OCI-LY1 (cell line): ENCODE results near the gene PSMA8.
A peak's percentile ranks its signal among the peaks of the same experiment; 100 is the strongest.
"Not testable (repeated sequence)": the region's sequence is repeated elsewhere in the genome, so short reads cannot be mapped to it uniquely, and the experiment has no call there.

Source experiments
- H2AFZ ChIP-seq: fragments of 200-600 bp; sonication (generic), shearing (Covaris generic); 2 replicates; pipeline ENCODE4 v1.6.0; 2014; ENCODE audit warnings: antibody characterized with exemption, mild to moderate bottlenecking, low read length
- H3F3A ChIP-seq: fragments of 200-600 bp; sonication (generic), shearing (Covaris generic); 2 replicates; pipeline ENCODE4 v1.6.0; 2014; ENCODE audit warnings: mild to moderate bottlenecking, antibody characterized with exemption, low read length, moderate library complexity; ENCODE audit not compliant: insufficient read depth
- H3K27ac ChIP-seq: fragments of 200-600 bp; sonication (generic); 2 replicates; pipeline ENCODE4 v1.5.1; 2014; ENCODE audit warnings: low read length, mixed run types, mild to moderate bottlenecking, low read depth; ENCODE audit not compliant: poor library complexity, severe bottlenecking
- H3K27me3 ChIP-seq: fragments of 200-600 bp; sonication (generic); 2 replicates; pipeline ENCODE4 v1.6.0; 2014; ENCODE audit warnings: antibody characterized with exemption, mild to moderate bottlenecking, low read length, moderate library complexity; ENCODE audit not compliant: insufficient read depth
- H3K36me3 ChIP-seq: fragments of 200-600 bp; sonication (generic); 2 replicates; pipeline ENCODE4 v1.6.1; 2014; ENCODE audit warnings: mild to moderate bottlenecking, antibody characterized with exemption, low read length, moderate library complexity, mixed read lengths; ENCODE audit not compliant: insufficient read depth
- H3K4me1 ChIP-seq: fragments of 200-600 bp; sonication (generic); 2 replicates; pipeline ENCODE4 v1.5.1; 2014; ENCODE audit warnings: mild to moderate bottlenecking, low read length, moderate library complexity; ENCODE audit not compliant: insufficient read depth, severe bottlenecking
- H3K4me2 ChIP-seq: fragments of 200-600 bp; sonication (generic), shearing (Covaris generic); 2 replicates; pipeline ENCODE4 v1.6.1; 2014; ENCODE audit warnings: low read length
- H3K4me3 ChIP-seq: fragments of 200-600 bp; sonication (generic); 2 replicates; pipeline ENCODE4 v1.5.1; 2014; ENCODE audit warnings: low read length, low read depth, mild to moderate bottlenecking, mixed read lengths; ENCODE audit not compliant: poor library complexity, severe bottlenecking
- H3K79me2 ChIP-seq: fragments of 200-600 bp; shearing (Covaris generic); 2 replicates; pipeline ENCODE4 v1.6.1; 2016; ENCODE audit warnings: mixed run types, low read length, mixed read lengths; ENCODE audit not compliant: insufficient read depth
- H3K9ac ChIP-seq: fragments of 200-600 bp; sonication (generic), shearing (Covaris generic); 2 replicates; pipeline ENCODE4 v1.6.1; 2014; ENCODE audit warnings: mild to moderate bottlenecking, low read length, mixed read lengths
- H3K9me2 ChIP-seq: fragments of 200-600 bp; sonication (generic), shearing (Covaris generic); 2 replicates; pipeline ENCODE4 v1.6.1; 2014; ENCODE audit warnings: low read depth, mild to moderate bottlenecking, low read length, mixed read lengths
- H3K9me3 ChIP-seq: fragments of 200-600 bp; shearing (Covaris generic); 2 replicates; pipeline ENCODE4 v1.6.1; 2014; ENCODE audit warnings: low read length, mixed read lengths
- H4K20me1 ChIP-seq: fragments of 200-600 bp; sonication (generic), shearing (Covaris generic); 2 replicates; pipeline ENCODE4 v1.6.0; 2016; ENCODE audit warnings: mild to moderate bottlenecking, low read length; ENCODE audit not compliant: insufficient read depth
- CTCF ChIP-seq: fragments of 200-600 bp; sonication (generic), shearing (Covaris generic); IDR thresholded peaks from 2 replicates; pipeline ENCODE4 v1.5.1; 2017; ENCODE audit warnings: mild to moderate bottlenecking, antibody characterized with exemption, low read length, moderate library complexity, mixed read lengths
- EZH2 ChIP-seq: fragments of 200-600 bp; sonication (generic), shearing (Covaris generic); IDR thresholded peaks from 2 replicates; pipeline ENCODE4 v1.8.0; 2017; ENCODE audit warnings: borderline replicate concordance, mixed run types, mild to moderate bottlenecking, antibody characterized with exemption, low read length, moderate library complexity, mixed read lengths

The PSMA8 gene

GRCh38 chr18:26127786-26128185 is 5.9 kb upstream of the PSMA8 start:
- no peak overlapping the region for H2AFZ ChIP-seq
- H4K20me1 ChIP-seq = no peaks in the 10 kb centered on the region
- no peaks in the 10 kb centered on the region for H3K36me3 ChIP-seq
- H3K4me3 ChIP-seq = no peak overlapping the region
- no peaks in the 10 kb centered on the region for H3K79me2 ChIP-seq
- no peak overlapping the region for H3K4me2 ChIP-seq
- H3K9me3 ChIP-seq = no peaks in the 10 kb centered on the region
- no peaks in the 10 kb centered on the region for H3K27me3 ChIP-seq
- TF ChIP-seq CTCF (no peak), EZH2 (no peak)
- peaks cover 18% of the 10 kb centered on the region for H3K4me1 ChIP-seq
- no peak overlapping the region for H3K9ac ChIP-seq
- H3K9me2 ChIP-seq = no peaks in the 10 kb centered on the region
- no peaks in the 10 kb centered on the region; the same call in 1 of the 2 replicates for H3F3A ChIP-seq
- H3K27ac ChIP-seq = no peak overlapping the region

- peaks cover 22% of the 10 kb centered on the region for H3K4me1 ChIP-seq
- not testable (repeated sequence) for H3F3A ChIP-seq, H3K9ac ChIP-seq, H4K20me1 ChIP-seq, H2AFZ ChIP-seq, H3K27me3 ChIP-seq, H3K4me2 ChIP-seq, H3K79me2 ChIP-seq, H3K9me3 ChIP-seq, H3K4me3 ChIP-seq, H3K9me2 ChIP-seq, H3K27ac ChIP-seq, H3K36me3 ChIP-seq
Measured at GRCh38 chr18:26128192-26128591, 5.5 kb upstream of the PSMA8 start.

- Histone ChIP-seq H3K27me3 (no peaks in the 10 kb centered on the region), H3K4me1 (peaks cover 59% of the 10 kb centered on the region), H4K20me1 (no peaks in the 10 kb centered on the region), H3K79me2 (peaks cover 11% of the 10 kb centered on the region), H3K4me2 (peak overlapping the region; percentile 98), H3K9me2 (no peaks in the 10 kb centered on the region), H3K4me3 (peak overlapping the region; percentile 79), H2AFZ (no peak overlapping the region), H3F3A (no peaks in the 10 kb centered on the region; the same call in 1 of the 2 replicates), H3K9ac (peak overlapping the region; percentile 94), H3K36me3 (no peaks in the 10 kb centered on the region), H3K9me3 (no peaks in the 10 kb centered on the region), H3K27ac (peak overlapping the region; percentile 89)
- no peak for TF ChIP-seq EZH2
- no peak for TF ChIP-seq CTCF
Measured at GRCh38 chr18:26134107-26134506, 438 bp downstream of the PSMA8 start.

- Histone ChIP-seq H3F3A (no peaks in the 10 kb centered on the region; the same call in 1 of the 2 replicates), H3K79me2 (peaks cover 16% of the 10 kb centered on the region), H3K4me1 (peaks cover 60% of the 10 kb centered on the region), H3K9ac (peak overlapping the region; percentile 94), H2AFZ (0 out of 2 replicates have a peak overlapping the region, but pooled peaks have one; percentile 1), H3K4me3 (peak overlapping the region; percentile 79), H3K9me3 (no peaks in the 10 kb centered on the region), H3K27ac (peak overlapping the region; percentile 89), H3K27me3 (no peaks in the 10 kb centered on the region), H3K36me3 (peaks cover 10% of the 10 kb centered on the region), H3K9me2 (no peaks in the 10 kb centered on the region), H3K4me2 (peak overlapping the region; percentile 98), H4K20me1 (no peaks in the 10 kb centered on the region)
- TF ChIP-seq EZH2 = no peak
- no peak for TF ChIP-seq CTCF
Measured at GRCh38 chr18:26135548-26135947, 1.9 kb downstream of the PSMA8 start.
